ENCODE data around the gene UBFD1.

Gene UBFD1

GRCh38 chr16:23514381-23515152, 43.0 kb upstream of the UBFD1 start:
- H3K27me3 ChIP-seq (ENCODE audit: control insufficient read depth, insufficient read depth, low read length, poor library complexity, severe bottlenecking), result no peaks in the 10 kb centered on the region

GRCh38 chr16:23515881-23516280, 41.6 kb upstream of the UBFD1 start:
- Histone ChIP-seq H3K4me1 (ENCODE audit: control insufficient read depth, insufficient read depth, low read length) (no peaks in the 10 kb centered on the region), H3K27me3 (ENCODE audit: control insufficient read depth, insufficient read depth, low read length, poor library complexity, severe bottlenecking) (no peaks in the 10 kb centered on the region)
- 91 to 95% methylated on average over 5 of the region's 5 CpGs for WGBS, 2 experiments

More at GRCh38 chr16:23514381-23515152, 43.0 kb upstream of the UBFD1 start:
- Histone ChIP-seq H3K27ac (ENCODE audit: insufficient read depth, low read depth, low read length, poor library complexity, severe bottlenecking) (no peak overlapping the region), H3K4me1 (ENCODE audit: control insufficient read depth, insufficient read depth, low read length) (no peaks in the 10 kb centered on the region), H3K4me3 (ENCODE audit: insufficient read depth, low read depth, low read length) (no peak overlapping the region), H3K9me3 (ENCODE audit: control insufficient read depth, low read length) (no peaks in the 10 kb centered on the region), H3K36me3 (ENCODE audit: control insufficient read depth, insufficient read depth, low read length) (no peaks in the 10 kb centered on the region)
- WGBS, 2 experiments, result 92 to 94% methylated on average over 7 of the region's 7 CpGs

GRCh38 chr16:23516366-23517137, 41.0 kb upstream of the UBFD1 start:
- H3K4me1 ChIP-seq (ENCODE audit: control insufficient read depth, insufficient read depth, low read length), result no peaks in the 10 kb centered on the region
- H3K36me3 ChIP-seq (ENCODE audit: control insufficient read depth, insufficient read depth, low read length), result no peaks in the 10 kb centered on the region
- no peak overlapping the region for H3K27ac ChIP-seq (ENCODE audit: insufficient read depth, low read depth, low read length, poor library complexity, severe bottlenecking)
- no peaks in the 10 kb centered on the region for H3K9me3 ChIP-seq (ENCODE audit: control insufficient read depth, low read length)
- 89 to 94% methylated on average over 4 of the region's 4 CpGs for WGBS, 2 experiments
- no peaks in the 10 kb centered on the region for H3K27me3 ChIP-seq (ENCODE audit: control insufficient read depth, insufficient read depth, low read length, poor library complexity, severe bottlenecking)
- H3K4me3 ChIP-seq (ENCODE audit: insufficient read depth, low read depth, low read length), result no peak overlapping the region

More at GRCh38 chr16:23515881-23516280, 41.6 kb upstream of the UBFD1 start:
- Histone ChIP-seq H3K27ac (ENCODE audit: insufficient read depth, low read depth, low read length, poor library complexity, severe bottlenecking) (no peak overlapping the region), H3K36me3 (ENCODE audit: control insufficient read depth, insufficient read depth, low read length) (no peaks in the 10 kb centered on the region), H3K9me3 (ENCODE audit: control insufficient read depth, low read length) (no peaks in the 10 kb centered on the region), H3K4me3 (ENCODE audit: insufficient read depth, low read depth, low read length) (no peak overlapping the region)

GRCh38 chr16:23518435-23518891, 39.1 kb upstream of the UBFD1 start:
- Histone ChIP-seq H3K36me3 (ENCODE audit: control insufficient read depth, insufficient read depth, low read length) (peaks cover 14% of the 10 kb centered on the region), H3K9me3 (ENCODE audit: control insufficient read depth, low read length) (no peaks in the 10 kb centered on the region), H3K27ac (ENCODE audit: insufficient read depth, low read depth, low read length, poor library complexity, severe bottlenecking) (no peak overlapping the region), H3K27me3 (ENCODE audit: control insufficient read depth, insufficient read depth, low read length, poor library complexity, severe bottlenecking) (no peaks in the 10 kb centered on the region), H3K4me1 (ENCODE audit: control insufficient read depth, insufficient read depth, low read length) (no peaks in the 10 kb centered on the region), H3K4me3 (ENCODE audit: insufficient read depth, low read depth, low read length) (no peak overlapping the region)
- 97 to 100% methylated on average over 3 of the region's 3 CpGs for WGBS, 2 experiments

GRCh38 chr16:23519282-23519681, 38.2 kb upstream of the UBFD1 start:
- 94 to 99% methylated on average over 5 of the region's 5 CpGs for WGBS, 2 experiments
- H3K27ac ChIP-seq (ENCODE audit: insufficient read depth, low read depth, low read length, poor library complexity, severe bottlenecking), result no peak overlapping the region
- no peaks in the 10 kb centered on the region for H3K27me3 ChIP-seq (ENCODE audit: control insufficient read depth, insufficient read depth, low read length, poor library complexity, severe bottlenecking)
- H3K4me3 ChIP-seq (ENCODE audit: insufficient read depth, low read depth, low read length), result no peak overlapping the region
- H3K36me3 ChIP-seq (ENCODE audit: control insufficient read depth, insufficient read depth, low read length), result peaks cover 22% of the 10 kb centered on the region
- no peaks in the 10 kb centered on the region for H3K9me3 ChIP-seq (ENCODE audit: control insufficient read depth, low read length)
- H3K4me1 ChIP-seq (ENCODE audit: control insufficient read depth, insufficient read depth, low read length), result no peaks in the 10 kb centered on the region

- no peaks in the 10 kb centered on the region for H3K9me3 ChIP-seq (ENCODE audit: control insufficient read depth, low read length)
- H3K27me3 ChIP-seq (ENCODE audit: control insufficient read depth, insufficient read depth, low read length, poor library complexity, severe bottlenecking), result no peaks in the 10 kb centered on the region
- H3K4me3 ChIP-seq (ENCODE audit: insufficient read depth, low read depth, low read length), result no peak overlapping the region
- WGBS, 2 experiments, result 93 to 96% methylated on average over 4 of the region's 4 CpGs
- no peaks in the 10 kb centered on the region for H3K4me1 ChIP-seq (ENCODE audit: control insufficient read depth, insufficient read depth, low read length)
- H3K27ac ChIP-seq (ENCODE audit: insufficient read depth, low read depth, low read length, poor library complexity, severe bottlenecking), result no peak overlapping the region
- H3K36me3 ChIP-seq (ENCODE audit: control insufficient read depth, insufficient read depth, low read length), result peaks cover 25% of the 10 kb centered on the region
Observed at GRCh38 chr16:23520500-23520899, 37.0 kb upstream of the UBFD1 start.

- Histone ChIP-seq H3K27me3 (ENCODE audit: control insufficient read depth, insufficient read depth, low read length, poor library complexity, severe bottlenecking) (no peaks in the 10 kb centered on the region), H3K4me1 (ENCODE audit: control insufficient read depth, insufficient read depth, low read length) (no peaks in the 10 kb centered on the region), H3K36me3 (ENCODE audit: control insufficient read depth, insufficient read depth, low read length) (peaks cover 25% of the 10 kb centered on the region), H3K27ac (ENCODE audit: insufficient read depth, low read depth, low read length, poor library complexity, severe bottlenecking) (no peak overlapping the region), H3K4me3 (ENCODE audit: insufficient read depth, low read depth, low read length) (no peak overlapping the region), H3K9me3 (ENCODE audit: control insufficient read depth, low read length) (no peaks in the 10 kb centered on the region)
- WGBS, 2 experiments, result 74 to 100% methylated on average over 3 to 4 of the region's 4 CpGs
Observed at GRCh38 chr16:23521037-23521743, 36.3 kb upstream of the UBFD1 start.

- WGBS, 2 experiments, result 95 to 96% methylated on average over 3 to 4 of the region's 4 CpGs
Observed at GRCh38 chr16:23521965-23522364, 35.6 kb upstream of the UBFD1 start.

GRCh38 chr16:23523321-23523720, 34.2 kb upstream of the UBFD1 start:
- Histone ChIP-seq H3K36me3 (ENCODE audit: control insufficient read depth, insufficient read depth, low read length) (peaks cover 31% of the 10 kb centered on the region), H3K4me1 (ENCODE audit: control insufficient read depth, insufficient read depth, low read length) (no peaks in the 10 kb centered on the region), H3K27ac (ENCODE audit: insufficient read depth, low read depth, low read length, poor library complexity, severe bottlenecking) (no peak overlapping the region), H3K4me3 (ENCODE audit: insufficient read depth, low read depth, low read length) (no peak overlapping the region), H3K9me3 (ENCODE audit: control insufficient read depth, low read length) (no peaks in the 10 kb centered on the region), H3K27me3 (ENCODE audit: control insufficient read depth, insufficient read depth, low read length, poor library complexity, severe bottlenecking) (no peaks in the 10 kb centered on the region)
- 94 to 95% methylated on average over 6 of the region's 6 CpGs for WGBS, 2 experiments

More at GRCh38 chr16:23521965-23522364, 35.6 kb upstream of the UBFD1 start:
- no peaks in the 10 kb centered on the region for H3K9me3 ChIP-seq (ENCODE audit: control insufficient read depth, low read length)
- no peak overlapping the region for H3K27ac ChIP-seq (ENCODE audit: insufficient read depth, low read depth, low read length, poor library complexity, severe bottlenecking)
- H3K27me3 ChIP-seq (ENCODE audit: control insufficient read depth, insufficient read depth, low read length, poor library complexity, severe bottlenecking), result no peaks in the 10 kb centered on the region
- peaks cover 25% of the 10 kb centered on the region for H3K36me3 ChIP-seq (ENCODE audit: control insufficient read depth, insufficient read depth, low read length)
- H3K4me1 ChIP-seq (ENCODE audit: control insufficient read depth, insufficient read depth, low read length), result no peaks in the 10 kb centered on the region
- no peak overlapping the region for H3K4me3 ChIP-seq (ENCODE audit: insufficient read depth, low read depth, low read length)
